Adipocyte (in vitro differentiated cells): ENCODE data around the gene LNX1.

ENCODE experiments used
- DNase-seq: peaks from one replicate; pipeline ENCODE4 v3.0.0-alpha.2; 2015; ENCODE audit warnings: low read depth
- H3K27me3 ChIP-seq: replicated peaks from 2 replicates; pipeline ENCODE4 v1.7.0; 2013; ENCODE audit warnings: mild to moderate bottlenecking, low read length, moderate library complexity; ENCODE audit not compliant: control insufficient read depth, insufficient read depth
- H3K36me3 ChIP-seq: 2 replicates; pipeline ENCODE4 v1.7.0; 2013; ENCODE audit warnings: low read length, mild to moderate bottlenecking, moderate library complexity; ENCODE audit not compliant: control insufficient read depth, insufficient read depth, severe bottlenecking
- H3K4me1 ChIP-seq: 2 replicates; pipeline ENCODE4 v1.7.0; 2013; ENCODE audit warnings: mild to moderate bottlenecking, low read length, moderate library complexity; ENCODE audit not compliant: control insufficient read depth, insufficient read depth
- H3K4me3 ChIP-seq: 2 replicates; pipeline ENCODE4 v1.7.0; 2013; ENCODE audit warnings: mild to moderate bottlenecking, low read length, moderate library complexity
- H3K9ac ChIP-seq: 2 replicates; pipeline ENCODE4 v1.7.0; 2013; ENCODE audit warnings: mild to moderate bottlenecking, low read length, moderate library complexity
- H3K9me3 ChIP-seq: 2 replicates; pipeline ENCODE4 v1.7.0; 2013; ENCODE audit warnings: mild to moderate bottlenecking, low read length, moderate library complexity; ENCODE audit not compliant: control insufficient read depth

The LNX1 gene

DNA sequence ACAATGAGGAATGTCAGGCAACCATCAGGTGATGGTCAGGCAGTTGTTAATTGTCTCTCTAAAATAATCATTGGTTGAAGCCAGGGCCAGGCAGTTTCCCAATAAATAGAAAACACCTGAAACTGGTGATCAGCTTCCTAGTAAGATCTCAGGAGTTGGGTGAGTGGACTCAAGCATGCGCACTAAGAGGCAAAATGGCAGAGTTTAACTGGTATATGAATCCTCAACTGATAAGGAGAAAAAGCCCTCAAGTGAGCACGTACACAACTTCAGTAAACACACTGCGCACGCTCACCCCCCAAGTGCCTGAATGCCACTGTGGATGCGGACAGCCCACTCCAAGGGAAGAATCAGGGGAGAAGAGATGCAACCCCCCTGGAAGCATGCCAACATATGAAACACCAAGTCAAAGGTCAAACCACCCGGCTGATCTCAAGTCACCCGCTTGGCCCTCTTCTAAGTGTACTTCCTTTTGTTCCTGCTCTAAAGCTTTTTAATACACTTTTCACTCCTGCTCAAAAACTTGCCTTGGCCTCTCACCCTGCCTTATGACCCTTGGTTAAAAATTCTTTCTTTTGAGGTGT lies 39.9 kb downstream of the LNX1 start:
- Histone ChIP-seq H3K36me3 (no peaks in the 10 kb centered on the region), H3K9ac (no peak overlapping the region), H3K9me3 (no peaks in the 10 kb centered on the region), H3K4me1 (no peaks in the 10 kb centered on the region), H3K27me3 (no peaks in the 10 kb centered on the region), H3K4me3 (no peak overlapping the region)
- DNase-seq: no peak

DNA sequence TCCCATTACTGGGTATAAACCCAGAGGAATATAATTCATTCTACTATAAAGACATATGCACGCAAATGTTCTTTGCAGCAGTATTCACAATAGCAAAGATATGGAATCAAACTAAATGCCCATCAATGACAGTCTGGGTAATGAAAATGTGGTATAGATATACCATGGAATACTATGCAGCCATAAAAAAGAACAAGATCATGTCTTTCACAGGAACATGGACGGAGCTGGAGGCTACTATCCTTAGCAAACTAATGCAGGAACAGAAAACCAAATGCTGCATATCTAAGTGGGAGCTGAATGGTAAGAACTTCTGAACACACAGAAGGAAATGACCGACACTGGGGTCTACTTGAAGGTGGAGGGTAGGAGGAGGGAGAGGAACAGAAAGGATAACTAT lies 42.6 kb downstream of the LNX1 start:
- H3K36me3 ChIP-seq: no peaks in the 10 kb centered on the region
- peaks cover 11% of the 10 kb centered on the region for H3K4me1 ChIP-seq
- H3K9ac ChIP-seq: no peak overlapping the region
- no peak overlapping the region for H3K4me3 ChIP-seq
- no peak for DNase-seq
- H3K9me3 ChIP-seq: no peaks in the 10 kb centered on the region
- H3K27me3 ChIP-seq: no peaks in the 10 kb centered on the region

DNA sequence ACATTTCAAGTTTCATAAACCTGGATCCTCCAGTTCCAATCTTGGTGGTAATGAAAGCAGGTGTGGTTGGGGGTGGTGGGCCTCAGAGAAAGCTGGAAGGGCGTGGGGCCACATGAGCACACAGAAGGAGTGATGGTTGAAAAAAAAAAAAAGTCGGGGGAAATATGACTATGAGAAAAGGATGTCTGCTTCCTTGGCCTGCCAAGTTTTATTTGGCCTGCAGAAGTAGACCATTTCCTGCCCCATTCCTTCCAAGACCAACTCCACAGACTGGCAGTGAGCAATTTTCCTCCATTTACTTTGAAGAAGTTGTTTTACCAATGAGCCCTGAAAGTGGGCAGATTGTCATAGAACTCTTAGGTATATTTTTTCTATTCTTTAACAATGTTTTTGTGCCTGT lies 43.3 kb downstream of the LNX1 start:
- Histone ChIP-seq H3K4me1 (peaks cover 18% of the 10 kb centered on the region), H3K4me3 (no peak overlapping the region), H3K9ac (no peak overlapping the region), H3K9me3 (no peaks in the 10 kb centered on the region), H3K27me3 (no peaks in the 10 kb centered on the region), H3K36me3 (no peaks in the 10 kb centered on the region)
- no peak for DNase-seq

- H3K9ac ChIP-seq: no peak overlapping the region
- no peak overlapping the region for H3K4me3 ChIP-seq
- no peaks in the 10 kb centered on the region for H3K9me3 ChIP-seq
- H3K36me3 ChIP-seq: no peaks in the 10 kb centered on the region
- H3K4me1 ChIP-seq: peaks cover 35% of the 10 kb centered on the region
- DNase-seq: no peak
- no peaks in the 10 kb centered on the region for H3K27me3 ChIP-seq
Measured at GRCh38 chr4:53545942-53546581, 45.2 kb downstream of the LNX1 start.

DNA sequence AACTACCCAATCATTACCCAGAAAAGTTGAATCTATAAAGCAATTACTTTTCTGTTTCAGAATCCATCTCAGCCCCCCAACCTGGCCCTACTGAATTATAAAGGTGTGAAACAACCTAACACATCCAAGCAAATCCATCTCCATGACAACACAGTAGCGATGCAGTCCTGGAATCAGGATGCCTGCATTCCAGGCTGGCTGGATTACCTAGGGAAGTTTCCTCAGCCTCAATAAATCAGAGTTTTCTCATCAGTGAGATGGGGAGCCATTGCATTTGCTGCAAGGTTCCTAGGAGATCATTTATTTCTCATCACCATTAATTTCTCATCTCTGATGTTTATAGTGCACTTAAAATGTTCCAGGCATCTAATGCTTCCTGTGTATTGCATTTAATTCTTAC lies 46.0 kb downstream of the LNX1 start:
- Histone ChIP-seq H3K4me1 (peaks cover 39% of the 10 kb centered on the region), H3K9me3 (no peaks in the 10 kb centered on the region), H3K9ac (no peak overlapping the region), H3K4me3 (no peak overlapping the region), H3K27me3 (no peaks in the 10 kb centered on the region), H3K36me3 (no peaks in the 10 kb centered on the region)
- DNase-seq: no peak

GRCh38 chr4:53543561-53543960 lies 47.7 kb downstream of the LNX1 start:
- Histone ChIP-seq H3K9ac (peak overlapping the region; percentile 85), H3K9me3 (no peaks in the 10 kb centered on the region)
- DNase-seq: no peak

DNA sequence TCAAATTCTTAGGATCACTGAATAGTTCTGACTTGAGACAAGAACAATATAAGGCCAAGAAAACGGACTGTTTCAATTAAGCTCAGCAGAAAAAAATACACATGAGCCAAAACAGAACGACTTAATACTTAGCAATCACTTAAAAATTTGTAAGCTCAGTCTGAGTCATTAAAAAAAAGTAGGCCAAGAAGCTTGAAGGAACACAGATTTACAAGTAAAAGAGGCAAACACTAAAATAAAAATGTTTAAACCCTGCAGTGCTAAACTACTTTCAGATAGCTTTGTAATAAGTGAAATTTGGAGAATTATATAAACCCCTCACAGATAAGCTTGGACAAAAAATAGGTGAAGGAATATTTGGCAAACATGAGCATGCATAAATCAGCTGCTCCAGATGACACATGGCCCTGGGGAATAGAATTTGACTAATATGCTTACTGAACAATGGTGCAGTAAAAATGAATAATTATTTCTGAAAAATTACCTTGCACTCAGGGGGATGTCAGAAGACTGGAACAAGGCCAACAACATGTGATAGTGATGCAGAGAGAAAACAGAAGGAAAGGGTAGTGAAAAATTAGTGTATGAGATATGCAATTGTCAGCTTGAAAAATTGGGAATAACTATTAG lies 49.6 kb downstream of the LNX1 start:
- Histone ChIP-seq H3K4me3 (peak overlapping the region; percentile 25), H3K4me1 (peaks cover 75% of the 10 kb centered on the region), H3K9ac (peak overlapping the region; percentile 85), H3K27me3 (no peaks in the 10 kb centered on the region), H3K9me3 (no peaks in the 10 kb centered on the region), H3K36me3 (no peaks in the 10 kb centered on the region)
- peak; percentile 92 for DNase-seq

More at GRCh38 chr4:53543561-53543960, 47.7 kb downstream of the LNX1 start:
- Histone ChIP-seq H3K4me1 (peaks cover 56% of the 10 kb centered on the region), H3K36me3 (no peaks in the 10 kb centered on the region), H3K4me3 (no peak overlapping the region), H3K27me3 (no peaks in the 10 kb centered on the region)

- no peaks in the 10 kb centered on the region for H3K9me3 ChIP-seq
- H3K27me3 ChIP-seq: no peaks in the 10 kb centered on the region
- peaks cover 77% of the 10 kb centered on the region for H3K4me1 ChIP-seq
- no peaks in the 10 kb centered on the region for H3K36me3 ChIP-seq
- no peak for DNase-seq
- no peak overlapping the region for H3K9ac ChIP-seq
- H3K4me3 ChIP-seq: no peak overlapping the region
Measured at GRCh38 chr4:53538756-53539155, 52.5 kb downstream of the LNX1 start.

- no peak for DNase-seq
- Histone ChIP-seq H3K4me1 (peaks cover 71% of the 10 kb centered on the region), H3K9ac (no peak overlapping the region), H3K9me3 (no peaks in the 10 kb centered on the region), H3K4me3 (no peak overlapping the region), H3K36me3 (no peaks in the 10 kb centered on the region), H3K27me3 (no peaks in the 10 kb centered on the region)
Measured at GRCh38 chr4:53537606-53538005, 53.7 kb downstream of the LNX1 start.

DNA sequence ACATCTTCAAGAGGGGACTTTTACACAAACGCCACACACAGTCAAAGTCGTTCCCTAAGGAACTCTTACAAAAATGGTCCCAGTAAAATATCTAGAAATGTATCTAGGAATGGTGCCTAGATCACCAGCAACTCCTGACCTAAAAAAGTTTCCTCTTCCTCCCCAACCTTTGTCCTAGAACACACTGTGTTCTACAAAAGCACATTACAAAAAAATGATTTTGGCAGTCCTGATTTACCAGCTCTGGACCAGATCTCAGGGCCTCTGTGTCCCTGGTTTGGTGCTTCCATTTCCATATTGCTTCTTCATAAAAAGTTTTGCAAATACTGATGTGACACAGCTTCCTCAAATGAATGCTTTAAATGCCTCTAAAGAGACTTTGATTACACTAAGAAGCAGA lies 55.0 kb downstream of the LNX1 start:
- Histone ChIP-seq H3K9ac (peak overlapping the region; percentile 46), H3K4me3 (peak overlapping the region; percentile 38), H3K36me3 (no peaks in the 10 kb centered on the region), H3K9me3 (no peaks in the 10 kb centered on the region), H3K27me3 (no peaks in the 10 kb centered on the region), H3K4me1 (peaks cover 70% of the 10 kb centered on the region)
- DNase-seq: peak; percentile 19

- no peak for DNase-seq
- Histone ChIP-seq H3K36me3 (no peaks in the 10 kb centered on the region), H3K9ac (no peak overlapping the region)
Measured at GRCh38 chr4:53535567-53535966, 55.7 kb downstream of the LNX1 start.

More at GRCh38 chr4:53535567-53535966, 55.7 kb downstream of the LNX1 start:
- H3K9me3 ChIP-seq: no peaks in the 10 kb centered on the region
- H3K4me3 ChIP-seq: peak overlapping the region; percentile 38
- peaks cover 66% of the 10 kb centered on the region for H3K4me1 ChIP-seq
- H3K27me3 ChIP-seq: no peaks in the 10 kb centered on the region
